ENCODE measurements around the gene PPP1R27. TPM values are rescaled to one million over a fixed set of nuclear protein-coding genes. Genes with fewer than 3 reads are reported as not detected.

The PPP1R27 gene
- total and polyA plus RNA-seq, 8 donors: 0.19 to 1.5 (median 1.1) TPM; not detected in 5

- Histone ChIP-seq H3K4me1 (peaks cover 0 to 15% (median 0%) of the 10 kb centered on the region in 3 donors), H3K27me3 (no peaks in the 10 kb centered on the region), H3K4me3 (no peak overlapping the region), H3K9me3 (no peaks in the 10 kb centered on the region), H3K27ac (no peak overlapping the region), H3K36me3 (peaks cover 18 to 67% (median 58%) of the 10 kb centered on the region in 3 donors)
- ATAC-seq: no peak
- peak in 1 of 6 donors; percentile 66 for DNase-seq
- 77 to 78% methylated on average over 13 of the region's 13 CpGs for WGBS, 2 donors
- FAIRE-seq: no peak
- TF ChIP-seq, protein P1, sequence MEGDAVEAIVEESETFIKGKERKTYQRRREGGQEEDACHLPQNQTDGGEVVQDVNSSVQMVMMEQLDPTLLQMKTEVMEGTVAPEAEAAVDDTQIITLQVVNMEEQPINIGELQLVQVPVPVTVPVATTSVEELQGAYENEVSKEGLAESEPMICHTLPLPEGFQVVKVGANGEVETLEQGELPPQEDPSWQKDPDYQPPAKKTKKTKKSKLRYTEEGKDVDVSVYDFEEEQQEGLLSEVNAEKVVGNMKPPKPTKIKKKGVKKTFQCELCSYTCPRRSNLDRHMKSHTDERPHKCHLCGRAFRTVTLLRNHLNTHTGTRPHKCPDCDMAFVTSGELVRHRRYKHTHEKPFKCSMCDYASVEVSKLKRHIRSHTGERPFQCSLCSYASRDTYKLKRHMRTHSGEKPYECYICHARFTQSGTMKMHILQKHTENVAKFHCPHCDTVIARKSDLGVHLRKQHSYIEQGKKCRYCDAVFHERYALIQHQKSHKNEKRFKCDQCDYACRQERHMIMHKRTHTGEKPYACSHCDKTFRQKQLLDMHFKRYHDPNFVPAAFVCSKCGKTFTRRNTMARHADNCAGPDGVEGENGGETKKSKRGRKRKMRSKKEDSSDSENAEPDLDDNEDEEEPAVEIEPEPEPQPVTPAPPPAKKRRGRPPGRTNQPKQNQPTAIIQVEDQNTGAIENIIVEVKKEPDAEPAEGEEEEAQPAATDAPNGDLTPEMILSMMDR (IDR thresholded peaks at IDR 0.05): no peak
- intact Hi-C loops (cut with DNase I): no loop called here
Measured at GRCh38 chr17:81844887-81845286, 10.0 kb upstream of the PPP1R27 start.

GRCh38 chr17:81844327-81844851 is 9.5 kb upstream of the PPP1R27 start:
- DNase-seq: peak in 1 of 6 donors; percentile 82
- no peak for ATAC-seq
- TF ChIP-seq, protein P1 (IDR thresholded peaks at IDR 0.05): no peak

DNA sequence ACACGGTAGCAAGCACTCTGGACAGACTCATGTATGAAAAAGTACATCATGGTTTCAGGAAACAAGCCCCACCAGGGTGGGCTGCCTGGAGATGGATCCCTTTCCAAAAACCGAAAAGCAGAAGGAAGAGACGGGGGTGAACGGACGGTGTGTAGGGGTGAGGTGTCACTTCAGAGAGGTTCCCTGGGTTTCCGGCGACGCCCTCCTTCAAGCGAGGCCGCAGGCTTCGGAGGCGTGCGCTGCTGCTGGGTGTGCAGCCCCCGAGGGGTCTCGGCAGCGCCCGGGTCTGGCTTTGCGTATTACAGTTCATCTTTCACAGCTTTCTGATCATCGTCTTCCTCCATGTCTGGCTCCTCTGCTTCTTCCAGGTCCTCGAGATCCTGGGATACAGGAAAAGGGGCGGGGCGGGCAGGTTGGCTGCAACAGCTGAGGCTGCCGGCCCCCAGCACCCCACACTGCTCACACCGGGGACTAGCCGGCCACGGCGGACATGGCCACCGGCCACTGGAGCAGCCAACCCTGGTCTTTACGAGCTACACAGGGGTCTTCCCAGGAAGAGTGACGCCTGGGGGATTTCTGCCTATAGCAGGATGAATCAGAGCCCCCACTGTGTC is 9.0 kb upstream of the PPP1R27 start:
- H3K27ac ChIP-seq: peak overlapping the region in 1 of 4 donors; percentile 41
- peak in 1 of 6 donors; percentile 74 for DNase-seq
- WGBS, 2 donors: 85 to 89% methylated on average over 30 of the region's 30 CpGs
- H3K4me1 ChIP-seq: peaks cover 0 to 15% (median 0%) of the 10 kb centered on the region in 3 donors
- no peak for FAIRE-seq
- TF ChIP-seq, protein P1 (IDR thresholded peaks at IDR 0.05): no peak
- H3K36me3 ChIP-seq: peaks cover 18 to 56% (median 50%) of the 10 kb centered on the region in 3 donors
- H3K4me3 ChIP-seq: no peak overlapping the region
- intact Hi-C loops (cut with DNase I): no loop called here
- no peaks in the 10 kb centered on the region for H3K27me3 ChIP-seq
- ATAC-seq: no peak
- H3K9me3 ChIP-seq: no peaks in the 10 kb centered on the region

More at GRCh38 chr17:81844327-81844851, 9.5 kb upstream of the PPP1R27 start:
- H3K36me3 ChIP-seq: peaks cover 18 to 62% (median 55%) of the 10 kb centered on the region in 3 donors
- H3K27ac ChIP-seq: no peak overlapping the region
- H3K27me3 ChIP-seq: no peaks in the 10 kb centered on the region
- 81 to 83% methylated on average over 13 to 14 of the region's 14 CpGs for WGBS, 2 donors
- intact Hi-C loops (cut with DNase I): no loop called here
- H3K4me3 ChIP-seq: no peak overlapping the region
- FAIRE-seq: no peak
- peaks cover 0 to 15% (median 0%) of the 10 kb centered on the region in 3 donors for H3K4me1 ChIP-seq
- H3K9me3 ChIP-seq: no peaks in the 10 kb centered on the region

- WGBS, 2 donors: 39 to 41% methylated on average over 21 of the region's 21 CpGs
- Histone ChIP-seq H3K27ac (peak overlapping the region; percentile 18 to 43 (median 32)), H3K4me3 (no peak overlapping the region), H3K9me3 (no peaks in the 10 kb centered on the region), H3K4me1 (peaks cover 0 to 15% (median 0%) of the 10 kb centered on the region in 3 donors), H3K27me3 (no peaks in the 10 kb centered on the region), H3K36me3 (peaks cover 18 to 49% (median 44%) of the 10 kb centered on the region in 3 donors)
- FAIRE-seq: no peak
- intact Hi-C loops (cut with DNase I): no loop called here
- TF ChIP-seq, protein P1 (IDR thresholded peaks at IDR 0.05): no peak
- DNase-seq: peak in 3 of 6 donors; percentile 46 to 79 (median 64)
- peak; percentile 7 to 20 (median 16) for ATAC-seq
Measured at GRCh38 chr17:81842725-81843504, 8.1 kb upstream of the PPP1R27 start.

Data from pancreas (tissue), 10 donors.